Activated CD4-positive, alpha-beta T cell treated with anti-CD3 and anti-CD28 coated beads for 1 hour (primary cell): ENCODE measurements around the gene TSSK2.
"Not testable (repeated sequence)": the region's sequence is repeated elsewhere in the genome, so short reads cannot be mapped to it uniquely, and the experiment has no call there.

Source experiments
- DNase-seq: peaks from one replicate; pipeline ENCODE4 v3.0.0-alpha.2; 2020

Gene TSSK2

GRCh38 chr22:19130959-19131684, at the start of gene TSSK2:
TSSK2 (plus strand) TSS chr22:19131308; CDS start chr22:19131400, 92 bp downstream.
- DNase-seq, result no peak

DNA sequence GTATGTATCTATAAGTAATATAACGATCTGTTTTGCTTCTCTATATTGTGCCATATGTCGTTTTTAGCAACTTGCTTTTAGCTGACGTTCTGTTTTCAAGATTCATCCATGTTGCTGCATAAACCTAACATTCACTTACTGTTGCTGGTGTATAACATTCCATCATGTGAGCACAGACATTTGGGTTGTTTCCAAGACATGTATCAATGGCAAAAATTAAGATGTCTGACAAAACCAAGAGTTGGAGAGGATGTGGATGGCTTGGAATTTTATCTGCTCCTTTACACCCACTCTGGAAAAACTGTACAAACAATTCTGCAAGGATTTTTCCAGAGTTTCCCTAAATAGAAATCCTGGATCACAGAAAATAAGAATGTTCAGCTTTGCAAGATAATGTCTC, 49.8 kb upstream of the TSSK2 start:
- DNase-seq, result no peak

DNA sequence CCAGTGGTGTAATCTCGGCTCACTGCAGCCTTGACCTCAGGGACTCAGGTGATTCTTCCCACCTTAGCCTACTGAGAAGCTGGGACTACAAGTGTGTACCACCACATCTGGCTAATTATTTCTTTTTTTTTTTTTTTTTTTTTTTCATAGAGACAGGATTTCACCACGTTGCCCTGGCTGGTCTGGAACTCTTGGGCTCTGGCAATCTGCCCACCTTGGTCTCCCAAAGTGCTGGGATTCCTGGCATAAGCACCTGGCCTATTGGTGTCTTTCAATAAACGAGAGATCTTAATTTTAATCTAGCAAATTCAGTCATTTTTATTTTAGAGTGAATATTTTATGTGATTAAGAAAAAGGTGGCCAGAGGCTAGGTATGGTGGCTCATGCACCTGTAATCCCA, 49.0 kb upstream of the TSSK2 start:
- DNase-seq, result no peak

- DNase-seq, result no peak
These were observed 48.3 kb upstream of the TSSK2 start for GRCh38 chr22:19082793-19083192.

GRCh38 chr22:19084126-19084525, 47.0 kb upstream of the TSSK2 start:
- DNase-seq, result not testable (repeated sequence)

DNA sequence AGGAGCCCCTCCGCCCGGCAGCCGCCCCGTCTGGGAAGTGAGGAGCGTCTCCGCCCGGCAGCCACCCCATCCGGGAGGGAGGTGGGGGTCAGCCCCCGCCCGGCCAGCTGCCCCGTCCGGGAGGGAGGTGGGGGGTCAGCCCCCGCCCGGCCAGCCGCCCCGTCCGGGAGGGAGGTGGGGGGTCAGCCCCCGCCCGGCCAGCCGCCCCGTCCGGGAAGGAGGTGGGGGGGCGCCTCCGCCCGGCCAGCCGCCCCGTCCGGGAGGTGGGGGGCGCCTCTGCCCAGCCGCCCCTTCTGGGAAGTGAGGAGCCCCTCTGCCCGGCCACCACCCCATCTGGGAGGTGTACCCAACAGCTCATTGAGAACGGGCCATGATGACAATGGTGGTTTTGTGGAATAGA, 46.5 kb upstream of the TSSK2 start:
- not testable (repeated sequence) for DNase-seq

GRCh38 chr22:19085233-19085718, 45.8 kb upstream of the TSSK2 start:
- no peak for DNase-seq

- DNase-seq, result no peak
These were observed 44.7 kb upstream of the TSSK2 start for GRCh38 chr22:19086417-19086816.

- no peak for DNase-seq
These were observed 44.2 kb upstream of the TSSK2 start for GRCh38 chr22:19086896-19087295.

GRCh38 chr22:19088866-19089595, 42.1 kb upstream of the TSSK2 start:
- DNase-seq, result no peak

GRCh38 chr22:19090183-19090582, 40.9 kb upstream of the TSSK2 start:
- DNase-seq, result no peak

DNA sequence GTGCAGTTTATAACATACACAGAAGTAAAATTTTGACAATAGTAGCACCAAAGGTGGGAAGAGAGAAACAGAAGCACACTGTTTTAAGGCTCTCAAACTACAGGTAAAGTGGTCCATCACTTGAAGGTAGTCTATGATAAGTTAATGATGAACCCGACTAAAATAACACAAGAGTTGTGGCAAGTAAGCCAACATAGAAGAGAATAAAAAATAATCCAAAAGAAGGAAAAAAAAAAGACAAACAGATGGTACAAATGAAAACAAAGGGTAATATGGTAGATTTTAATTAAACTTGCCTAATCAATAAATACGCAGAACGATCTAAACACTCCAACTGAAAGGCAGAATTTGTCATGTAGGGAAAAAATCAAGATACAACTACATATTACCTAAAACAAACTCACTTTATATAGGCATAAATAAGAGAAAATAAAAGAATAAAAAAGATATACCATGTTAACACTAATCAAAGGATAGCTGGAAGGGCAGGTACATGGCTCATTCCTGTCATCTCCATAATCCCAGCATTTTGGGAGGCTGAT, 40.5 kb upstream of the TSSK2 start:
- DNase-seq, result no peak

DNA sequence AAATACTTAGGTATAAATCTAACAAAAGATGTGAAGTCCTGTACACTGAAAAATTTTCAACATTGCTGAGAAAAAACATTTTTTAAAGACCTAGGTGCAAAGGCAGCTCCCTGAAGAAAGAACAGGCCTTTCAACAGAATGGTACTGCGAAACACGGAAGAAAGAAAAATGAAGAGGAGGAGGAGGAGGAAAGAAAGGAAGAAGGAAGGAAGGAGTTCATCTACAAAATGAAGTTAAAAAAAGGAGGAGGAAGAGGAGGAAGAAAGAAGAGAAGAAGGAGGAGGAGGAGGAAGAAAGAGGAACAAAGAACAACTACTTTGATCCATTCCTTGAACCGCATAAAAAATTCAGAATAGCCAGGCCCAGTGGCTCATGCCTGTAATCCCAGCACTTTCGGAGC, 38.4 kb upstream of the TSSK2 start:
- no peak for DNase-seq

DNA sequence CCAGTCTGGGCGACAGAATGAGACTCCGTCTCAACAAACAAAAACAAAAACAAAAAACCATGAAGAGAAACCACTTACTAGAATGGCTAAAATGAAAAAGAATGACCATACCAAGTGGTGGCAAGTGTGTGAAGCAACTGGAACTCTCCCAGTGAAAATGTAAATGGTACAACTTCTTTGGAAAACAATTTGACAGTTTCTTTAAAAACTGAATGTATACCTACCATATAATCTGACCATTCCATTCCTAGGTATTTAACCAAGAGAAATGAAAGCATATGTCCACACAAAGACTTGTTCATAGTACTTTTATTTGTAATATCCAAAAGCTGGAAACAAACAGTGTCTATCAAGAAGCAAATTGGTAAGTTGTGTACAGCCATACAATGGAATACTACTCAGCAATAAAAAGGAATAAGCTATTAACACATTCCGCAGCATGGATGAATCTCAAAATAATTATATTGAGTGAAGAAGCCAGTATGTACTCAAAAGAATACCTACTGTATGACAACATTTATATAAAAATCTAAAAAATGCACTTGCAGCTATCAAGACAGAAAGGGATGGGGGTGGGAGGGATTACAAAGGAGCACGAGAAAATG, 36.6 kb upstream of the TSSK2 start:
- no peak for DNase-seq

GRCh38 chr22:19096555-19096954, 34.6 kb upstream of the TSSK2 start:
- no peak for DNase-seq

GRCh38 chr22:19097518-19097917, 33.6 kb upstream of the TSSK2 start:
- no peak for DNase-seq

GRCh38 chr22:19098157-19098556, 33.0 kb upstream of the TSSK2 start:
- no peak for DNase-seq

DNA sequence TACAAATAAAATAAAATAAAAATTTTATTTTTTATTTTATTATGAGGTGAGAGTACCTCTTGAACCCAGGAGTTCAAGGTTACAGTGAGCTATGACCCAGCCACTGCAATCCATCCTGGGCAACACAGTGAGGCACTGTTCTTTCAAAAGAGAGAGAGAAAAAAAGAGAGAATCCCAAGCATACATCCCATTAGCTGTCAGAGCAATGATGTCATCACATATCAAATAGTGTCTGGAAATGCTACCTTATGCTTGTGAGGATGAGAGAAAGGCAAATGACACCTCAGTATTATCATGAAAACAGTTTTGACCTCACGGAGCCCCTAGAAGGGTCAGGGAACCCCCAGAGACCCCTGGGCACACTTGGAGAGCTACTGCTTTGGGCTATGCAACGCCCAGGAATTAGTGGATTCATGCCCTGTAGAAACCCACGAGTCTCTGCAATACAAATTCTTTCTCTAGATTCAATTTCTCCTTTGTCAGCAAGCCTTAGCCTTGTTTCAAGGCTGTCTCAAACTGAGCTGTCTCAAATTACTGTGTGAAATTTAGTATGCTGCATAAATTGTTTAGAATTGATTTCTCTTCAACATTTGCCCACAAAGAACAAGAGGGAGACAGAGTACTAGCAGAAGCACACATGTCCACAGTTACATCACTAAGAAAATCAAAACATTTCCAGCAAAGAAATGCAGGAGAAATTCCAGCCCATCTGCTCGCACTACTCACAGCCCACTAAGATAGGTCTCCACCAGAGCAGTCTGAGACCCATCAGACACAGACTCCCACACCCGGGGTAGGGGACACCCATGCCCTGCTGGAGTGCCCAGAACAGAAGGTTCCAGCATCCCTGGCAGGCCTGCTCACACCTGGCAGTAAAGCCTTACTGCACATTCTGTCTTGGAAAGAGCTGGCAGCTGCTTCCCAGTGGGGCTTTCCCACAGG, 27.0 kb upstream of the TSSK2 start:
- DNase-seq, result no peak

GRCh38 chr22:19105456-19105855, 25.7 kb upstream of the TSSK2 start:
- no peak for DNase-seq

DNA sequence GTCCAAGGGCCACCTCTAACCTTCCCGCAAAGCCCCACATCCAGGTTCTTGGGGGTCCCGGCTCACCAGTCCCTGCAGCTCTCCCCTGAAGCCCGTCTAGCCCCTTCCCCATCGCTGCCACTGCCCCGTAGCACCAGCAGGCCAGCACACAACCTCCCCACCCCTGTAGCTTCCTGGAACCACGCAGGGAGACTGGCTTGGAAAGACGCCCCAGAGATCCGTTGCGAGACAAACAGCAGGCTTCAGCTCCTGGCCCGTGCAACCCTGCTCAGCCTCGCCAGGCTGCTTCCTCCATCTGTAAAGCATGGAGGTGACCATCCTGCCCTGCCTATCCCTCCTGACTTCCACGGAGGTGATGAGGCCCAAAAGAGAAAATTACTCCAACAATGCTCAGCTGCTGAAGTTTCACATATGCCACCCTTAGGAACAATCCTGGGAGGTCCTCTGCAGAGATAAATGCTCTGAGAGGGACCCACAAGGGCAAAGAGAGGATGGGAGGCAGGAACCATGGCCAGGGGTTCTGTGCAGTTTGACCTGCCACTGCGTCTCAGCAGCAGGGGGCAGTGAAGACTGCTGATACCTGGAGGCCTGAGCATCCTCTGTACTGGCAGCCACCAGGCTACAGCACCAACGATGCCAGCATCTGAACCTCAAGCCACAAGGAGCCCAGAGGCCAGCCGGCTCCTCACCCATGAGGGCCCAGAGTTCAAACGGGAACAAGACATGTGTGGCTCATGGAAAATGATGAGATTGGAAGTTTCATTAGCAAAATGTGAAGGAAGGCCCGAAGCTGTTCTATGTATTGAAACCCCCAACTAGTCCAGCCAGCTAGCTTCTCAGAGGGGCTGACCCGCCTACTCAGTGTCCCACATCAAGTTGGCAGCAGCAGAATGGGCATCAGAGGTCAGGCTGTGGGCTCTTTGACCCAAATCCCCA, 25.0 kb upstream of the TSSK2 start:
- DNase-seq, result peak; percentile 45
